ENCODE measurements around the gene TAS2R19.
"Not testable (repeated sequence)": the region's sequence is repeated elsewhere in the genome, so short reads cannot be mapped to it uniquely, and the experiment has no call there.

Gene TAS2R19

GRCh38 chr12:11022520-11022919 lies at the start of gene TAS2R19:
Gene TAS2R19 (minus strand): TSS chr12:11022620. CDS start chr12:11022571, 49 bp downstream.
- no peak for DNase-seq (ENCODE audit: low spot score)

- DNase-seq (ENCODE audit: low spot score) = no peak
These were observed 49.0 kb upstream of the TAS2R19 start for GRCh38 chr12:11071414-11071813.

GRCh38 chr12:11070999-11071398 lies 48.6 kb upstream of the TAS2R19 start:
- no peak for DNase-seq (ENCODE audit: low spot score)

- DNase-seq (ENCODE audit: low spot score) = no peak
These were observed 47.5 kb upstream of the TAS2R19 start for GRCh38 chr12:11069854-11070365.

GRCh38 chr12:11067514-11067913 lies 45.1 kb upstream of the TAS2R19 start:
- DNase-seq (ENCODE audit: low spot score) = no peak

- DNase-seq (ENCODE audit: low spot score) = not testable (repeated sequence)
These were observed 39.8 kb upstream of the TAS2R19 start, which contains the start of gene TAS2R46 for GRCh38 chr12:11062194-11062593. Gene TAS2R46 (minus strand): TSS chr12:11062294. CDS start chr12:11062294, 0 bp downstream.

- no peak for DNase-seq (ENCODE audit: low spot score)
These were observed 37.4 kb upstream of the TAS2R19 start for GRCh38 chr12:11059784-11060183.

GRCh38 chr12:11059041-11059440 lies 36.6 kb upstream of the TAS2R19 start:
- no peak for DNase-seq (ENCODE audit: low spot score)

- DNase-seq (ENCODE audit: low spot score) = no peak
These were observed 32.9 kb upstream of the TAS2R19 start for GRCh38 chr12:11055306-11055705.

- not testable (repeated sequence) for DNase-seq (ENCODE audit: low spot score)
These were observed 27.5 kb upstream of the TAS2R19 start for GRCh38 chr12:11049806-11050531.

GRCh38 chr12:11041366-11041765 lies 18.9 kb upstream of the TAS2R19 start:
- not testable (repeated sequence) for DNase-seq (ENCODE audit: low spot score)

GRCh38 chr12:11040162-11040561 lies 17.7 kb upstream of the TAS2R19 start:
- DNase-seq (ENCODE audit: low spot score) = no peak

GRCh38 chr12:11039171-11039570 lies 16.8 kb upstream of the TAS2R19 start:
- no peak for DNase-seq (ENCODE audit: low spot score)

GRCh38 chr12:11033959-11034358 lies 11.5 kb upstream of the TAS2R19 start:
- DNase-seq (ENCODE audit: low spot score) = not testable (repeated sequence)

- DNase-seq (ENCODE audit: low spot score) = no peak
These were observed 8.9 kb upstream of the TAS2R19 start, which contains the start of gene TAS2R31 for GRCh38 chr12:11031307-11031706. Gene TAS2R31 (minus strand): TSS chr12:11031407. CDS start chr12:11031335, 72 bp downstream.

- DNase-seq (ENCODE audit: low spot score) = no peak
These were observed 3.7 kb upstream of the TAS2R19 start for GRCh38 chr12:11026118-11026517.

GRCh38 chr12:11023387-11023786 lies 967 bp upstream of the TAS2R19 start:
- DNase-seq (ENCODE audit: low spot score) = no peak

- no peak for DNase-seq (ENCODE audit: low spot score)
These were observed 5.5 kb downstream of the TAS2R19 start for GRCh38 chr12:11016937-11017336.

GRCh38 chr12:11015775-11016430 lies 6.5 kb downstream of the TAS2R19 start:
- DNase-seq (ENCODE audit: low spot score) = no peak

- DNase-seq (ENCODE audit: low spot score) = no peak
These were observed 8.2 kb downstream of the TAS2R19 start for GRCh38 chr12:11014234-11014633.

- no peak for DNase-seq (ENCODE audit: low spot score)
These were observed 14.8 kb downstream of the TAS2R19 start for GRCh38 chr12:11007608-11008007.

GRCh38 chr12:10998204-10998603 lies 24.2 kb downstream of the TAS2R19 start, which contains the start of gene TAS2R20:
Gene TAS2R20 (minus strand): TSS chr12:10998304. CDS start chr12:10997875, 429 bp downstream.
- no peak for DNase-seq (ENCODE audit: low spot score)

GRCh38 chr12:10994307-10994706 lies 28.1 kb downstream of the TAS2R19 start:
- no peak for DNase-seq (ENCODE audit: low spot score)

All from activated CD4-positive, alpha-beta T cell treated with anti-CD3 and anti-CD28 coated beads, Interleukin-2, Interleukin-4, amounts not matched to agents 100 ng/mL and 50 ng/mL, durations not matched to agents 16 hours and 8 hours (primary cell).